OCI-LY7 (cell line): ENCODE data around the gene VAT1L. TPM values are rescaled to one million over a fixed set of nuclear protein-coding genes. Genes with fewer than 3 reads are reported as not detected.

Experiments
- BruUV-seq: library from RNA; stranded (reverse); fragments of 400-500 nt; replicated peaks from 2 replicates; lab custom pipeline; 2021; lab: Mats Ljungman, UMichigan
- CTCF ChIA-PET: fragments of 300-600 bp; sonication (Branson Sonifier 250); formaldehyde crosslinking; loops from one replicate; lab custom pipeline; 2022; ENCODE audit warnings: antibody characterized with exemption; ENCODE audit not compliant: unreplicated experiment; lab: Charles Lee
- POLR2A ChIA-PET: fragments of 300-600 bp; sonication (Branson Sonifier 250); formaldehyde crosslinking; loops from one replicate; lab custom pipeline; 2022; ENCODE audit warnings: antibody characterized with exemption; lab: Charles Lee
- DNase-seq: peaks from one replicate; pipeline ENCODE4 v3.0.0-alpha.2; 2015; ENCODE audit warnings: low spot score
- H2AFZ ChIP-seq: fragments of 200-600 bp; sonication (generic), shearing (Covaris generic); 2 replicates; pipeline ENCODE4 v1.6.1; 2014; ENCODE audit warnings: mild to moderate bottlenecking, antibody characterized with exemption, low read length, moderate library complexity
- H3K27ac ChIP-seq: fragments of 200-600 bp; sonication (generic); 2 replicates; pipeline ENCODE4 v1.5.1; 2014; ENCODE audit warnings: mixed run types, low read depth, mild to moderate bottlenecking, moderate library complexity, low read length, inconsistent platforms; ENCODE audit not compliant: poor library complexity, severe bottlenecking
- H3K36me3 ChIP-seq: fragments of 200-600 bp; sonication (generic); 2 replicates; pipeline ENCODE4 v1.6.1; 2014; ENCODE audit warnings: mild to moderate bottlenecking, antibody characterized with exemption, low read length, moderate library complexity, mixed read lengths; ENCODE audit not compliant: insufficient read depth
- H3K4me1 ChIP-seq: fragments of 200-600 bp; sonication (generic); 2 replicates; pipeline ENCODE4 v1.5.1; 2014; ENCODE audit warnings: mild to moderate bottlenecking, low read length; ENCODE audit not compliant: insufficient read depth, poor library complexity, severe bottlenecking
- H3K4me2 ChIP-seq: fragments of 200-600 bp; sonication (generic); 2 replicates; pipeline ENCODE4 v1.6.1; 2014; ENCODE audit warnings: mild to moderate bottlenecking, low read length
- H3K4me3 ChIP-seq: fragments of 200-600 bp; sonication (generic); 2 replicates; pipeline ENCODE4 v1.5.1; 2014; ENCODE audit warnings: mild to moderate bottlenecking, low read depth, low read length; ENCODE audit not compliant: poor library complexity, severe bottlenecking
- H3K79me2 ChIP-seq: fragments of 200-600 bp; sonication (generic); 2 replicates; pipeline ENCODE4 v1.6.1; 2016; ENCODE audit warnings: low read depth, mild to moderate bottlenecking, low read length, moderate library complexity, mixed read lengths; ENCODE audit not compliant: insufficient read depth
- H3K9me2 ChIP-seq: fragments of 200-600 bp; sonication (generic); 2 replicates; pipeline ENCODE4 v1.6.1; 2016; ENCODE audit warnings: mild to moderate bottlenecking, low read length, mixed read lengths; ENCODE audit not compliant: insufficient read depth
- H3K9me3 ChIP-seq: fragments of 200-600 bp; sonication (generic); 2 replicates; pipeline ENCODE4 v1.6.1; 2014; ENCODE audit warnings: mild to moderate bottlenecking, mixed run types, low read length, mixed read lengths
- H4K20me1 ChIP-seq: fragments of 200-600 bp; sonication (generic); 2 replicates; pipeline ENCODE4 v1.6.1; 2014; ENCODE audit warnings: mild to moderate bottlenecking, antibody characterized with exemption, low read length, moderate library complexity, mixed read lengths; ENCODE audit not compliant: insufficient read depth
- CTCF ChIP-seq: fragments of 200-600 bp; sonication (generic); conservative IDR thresholded peaks from 2 replicates; pipeline ENCODE4 v1.5.1; 2014; ENCODE audit warnings: mild to moderate bottlenecking, antibody characterized with exemption, low read length, moderate library complexity, mixed read lengths
- EZH2phosphoT487 ChIP-seq: fragments of 200-600 bp; sonication (generic); IDR thresholded peaks from 2 replicates; pipeline ENCODE4 v1.6.1; 2018; ENCODE audit warnings: low read depth, borderline replicate concordance, mild to moderate bottlenecking, mixed run types, antibody characterized with exemption, low read length, moderate library complexity, mixed read lengths
- intact Hi-C: fragments of 100-400 bp; cut with micrococcal nuclease; formaldehyde crosslinking; loops from one replicate; pipeline ENCODE4 v1.10.0; 2022; ENCODE audit not compliant: unreplicated experiment
- total RNA-seq, 2 experiments: library from RNA; depleted of rRNA in 1 of 2; stranded (reverse); fragments of >200 nt in 1 of 2; shearing (Covaris generic) in 1 of 2; gene quantifications; 2 replicates each; pipeline ENCODE4 v1.2.3, GENCODE V29; 2014 to 2022

The VAT1L gene
- total RNA-seq, 2 experiments from 2014 or later: not detected

GRCh38 chr16:77974883-77975282, 186.5 kb downstream of the VAT1L start:
- Histone ChIP-seq H3K4me1 (no peaks in the 10 kb centered on the region), H3K79me2 (no peaks in the 10 kb centered on the region), H2AFZ (no peak overlapping the region), H3K9me3 (no peaks in the 10 kb centered on the region), H3K27ac (no peak overlapping the region), H3K4me2 (no peak overlapping the region), H3K36me3 (no peaks in the 10 kb centered on the region), H4K20me1 (no peaks in the 10 kb centered on the region), H3K9me2 (no peaks in the 10 kb centered on the region), H3K4me3 (no peak overlapping the region)
- intact Hi-C loops: no loop called here
- peak; percentile 1 for DNase-seq
- ChIA-PET CTCF (no interaction called here), POLR2A (no interaction called here)
- no TSS peak for BruUV-seq
- TF ChIP-seq EZH2phosphoT487 (no peak), CTCF (no peak)

- Histone ChIP-seq H3K4me3 (no peak overlapping the region), H3K27ac (no peak overlapping the region), H3K4me2 (no peak overlapping the region), H4K20me1 (no peaks in the 10 kb centered on the region), H3K9me2 (no peaks in the 10 kb centered on the region), H2AFZ (no peak overlapping the region), H3K9me3 (no peaks in the 10 kb centered on the region), H3K4me1 (no peaks in the 10 kb centered on the region), H3K36me3 (no peaks in the 10 kb centered on the region), H3K79me2 (no peaks in the 10 kb centered on the region)
- POLR2A ChIA-PET: no interaction called here
- CTCF ChIA-PET: no interaction called here
- BruUV-seq: no TSS peak
- intact Hi-C loops: no loop called here
- no peak for DNase-seq
- TF ChIP-seq EZH2phosphoT487: no peak
- no peak for TF ChIP-seq CTCF
Measured at GRCh38 chr16:77975942-77976341, 187.6 kb downstream of the VAT1L start.

- Histone ChIP-seq H3K4me2 (no peak overlapping the region), H3K4me1 (no peaks in the 10 kb centered on the region), H3K4me3 (no peak overlapping the region), H2AFZ (no peak overlapping the region), H3K27ac (no peak overlapping the region), H3K79me2 (no peaks in the 10 kb centered on the region), H3K9me3 (no peaks in the 10 kb centered on the region), H3K36me3 (no peaks in the 10 kb centered on the region), H3K9me2 (no peaks in the 10 kb centered on the region), H4K20me1 (no peaks in the 10 kb centered on the region)
- TF ChIP-seq EZH2phosphoT487 (no peak), CTCF (no peak)
- CTCF ChIA-PET: no interaction called here
- intact Hi-C loops: no loop called here
- POLR2A ChIA-PET: no interaction called here
- no peak for DNase-seq
- no TSS peak for BruUV-seq
Measured at GRCh38 chr16:77977339-77977738, 189.0 kb downstream of the VAT1L start.
